HG03159 (cell line): ENCODE measurements around the gene TPSG1.
"Not testable (repeated sequence)": the region's sequence is repeated elsewhere in the genome, so short reads cannot be mapped to it uniquely, and the experiment has no call there.

ENCODE experiments used
- ATAC-seq: cut with Tn5 transposase; IDR thresholded peaks from one replicate; pipeline ENCODE4 v1.9.1; 2021; ENCODE audit warnings: mild to moderate bottlenecking, moderate library complexity; ENCODE audit not compliant: unreplicated experiment

Gene TPSG1

GRCh38 chr16:1257561-1258224 lies 32.6 kb upstream of the TPSG1 start:
- ATAC-seq = no peak

DNA sequence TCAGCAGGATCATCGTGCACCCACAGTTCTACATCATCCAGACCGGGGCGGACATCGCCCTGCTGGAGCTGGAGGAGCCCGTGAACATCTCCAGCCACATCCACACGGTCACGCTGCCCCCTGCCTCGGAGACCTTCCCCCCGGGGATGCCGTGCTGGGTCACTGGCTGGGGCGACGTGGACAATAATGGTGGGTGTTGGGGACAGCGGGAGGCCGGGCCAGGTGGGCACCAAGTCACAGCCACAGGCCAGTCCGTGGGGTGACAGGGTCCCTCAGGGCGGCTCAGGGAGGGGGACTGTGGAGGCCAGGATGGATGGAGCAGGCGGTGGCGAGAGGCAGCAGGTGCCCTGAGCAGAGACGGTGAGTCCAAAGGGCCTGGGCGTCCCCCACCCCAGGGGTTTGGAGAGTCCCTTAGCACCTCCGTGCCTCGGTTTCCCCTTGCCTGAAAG lies 31.8 kb upstream of the TPSG1 start:
- no peak for ATAC-seq

GRCh38 chr16:1256296-1256873 lies 31.3 kb upstream of the TPSG1 start:
- ATAC-seq = not testable (repeated sequence)

GRCh38 chr16:1255276-1256122 lies 30.4 kb upstream of the TPSG1 start, which contains the start of gene TPSD1:
TSS of gene TPSD1 (plus strand) at chr16:1256069. CDS start at chr16:1256281, 212 bp downstream.
- ATAC-seq = not testable (repeated sequence)

GRCh38 chr16:1254821-1255220 lies 29.8 kb upstream of the TPSG1 start:
- not testable (repeated sequence) for ATAC-seq

- not testable (repeated sequence) for ATAC-seq
Observed at GRCh38 chr16:1253701-1254364, 28.8 kb upstream of the TPSG1 start.

DNA sequence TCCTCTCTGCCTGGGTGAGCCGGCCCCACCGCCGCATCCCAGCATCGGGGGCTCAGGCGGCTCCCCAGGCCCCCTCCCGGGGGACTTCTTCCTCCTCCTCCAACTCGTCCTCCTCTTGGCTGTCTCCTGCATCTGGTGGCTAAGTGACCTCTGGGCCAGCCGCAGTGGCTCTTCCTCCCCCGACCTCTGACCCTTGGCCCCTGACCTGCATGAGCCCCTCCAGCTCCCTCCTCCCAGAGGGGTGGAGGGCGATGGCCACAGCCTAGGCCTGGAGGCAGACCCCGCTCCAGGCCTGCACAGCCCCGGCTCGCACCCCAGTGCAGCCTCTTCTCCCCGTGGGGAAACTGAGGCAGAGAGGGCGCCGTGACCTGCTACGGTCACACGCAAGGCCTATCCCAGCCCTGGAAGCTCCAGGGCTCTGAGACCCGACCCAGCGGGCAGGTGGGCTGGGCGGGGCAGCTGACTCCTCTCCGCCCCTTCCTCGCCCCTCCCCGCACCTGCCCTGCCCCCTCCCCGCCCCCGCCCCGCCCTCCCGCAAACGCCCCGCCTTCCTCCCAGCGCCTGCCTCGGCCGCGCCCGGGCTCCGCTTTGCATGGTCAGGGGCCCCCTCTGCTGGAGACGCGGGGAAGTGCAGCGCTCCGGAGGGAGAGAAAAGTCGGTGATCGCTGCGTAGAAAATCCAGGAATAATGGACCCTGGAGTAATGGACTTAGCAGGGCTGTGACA lies 24.1 kb upstream of the TPSG1 start:
- ATAC-seq = not testable (repeated sequence)

DNA sequence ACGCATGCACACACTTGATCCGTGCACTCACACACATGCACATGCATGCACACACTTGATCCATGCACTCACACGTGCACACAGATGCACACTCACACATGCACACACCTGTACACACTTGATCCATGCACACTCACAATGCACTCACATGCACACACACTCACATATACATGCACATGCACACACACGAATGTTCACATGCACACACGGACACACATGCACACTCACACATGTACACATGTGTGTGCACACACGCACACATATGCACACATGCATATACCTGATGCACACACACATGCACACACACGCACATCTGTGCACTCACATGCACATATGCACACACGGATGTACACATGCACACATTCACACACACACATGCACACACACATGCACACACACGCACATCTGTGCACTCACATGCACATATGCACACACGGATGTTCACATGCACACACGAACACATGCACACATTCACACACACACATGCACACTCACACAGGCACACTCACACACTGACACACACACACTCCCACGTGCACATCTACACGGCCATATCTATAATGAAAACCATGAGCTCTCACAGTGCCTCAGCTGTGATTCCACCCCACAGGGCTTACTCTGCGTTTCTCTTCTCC lies 23.0 kb upstream of the TPSG1 start:
- ATAC-seq = not testable (repeated sequence)

DNA sequence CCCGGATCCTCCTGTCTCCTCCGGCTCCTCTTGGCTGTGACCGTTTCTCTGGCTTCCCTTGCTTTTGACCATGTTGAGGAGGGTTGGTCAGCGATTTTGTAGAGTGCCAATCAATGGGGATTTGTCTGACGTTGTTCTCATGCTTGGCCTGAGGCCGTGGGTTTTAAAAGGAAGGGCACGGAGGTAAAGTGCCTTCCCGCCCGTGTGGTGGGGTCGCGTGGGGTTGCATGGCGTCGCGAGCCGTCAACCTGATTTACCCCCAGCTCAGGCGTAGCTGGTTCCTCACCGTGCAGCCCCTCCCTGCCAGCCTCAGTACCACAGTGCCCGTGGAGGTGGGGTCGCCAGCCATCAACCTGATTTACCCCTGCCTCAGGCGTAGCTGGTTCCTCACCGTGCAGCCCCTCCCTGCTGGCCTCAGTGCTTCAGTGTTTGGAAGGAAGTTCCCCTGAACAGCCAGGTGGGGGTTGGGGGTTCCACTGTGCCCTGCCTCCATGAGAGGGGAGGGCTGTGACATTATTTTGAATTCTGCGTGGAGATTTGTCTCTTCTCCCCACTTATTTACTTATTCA lies 20.5 kb upstream of the TPSG1 start:
- no peak for ATAC-seq

DNA sequence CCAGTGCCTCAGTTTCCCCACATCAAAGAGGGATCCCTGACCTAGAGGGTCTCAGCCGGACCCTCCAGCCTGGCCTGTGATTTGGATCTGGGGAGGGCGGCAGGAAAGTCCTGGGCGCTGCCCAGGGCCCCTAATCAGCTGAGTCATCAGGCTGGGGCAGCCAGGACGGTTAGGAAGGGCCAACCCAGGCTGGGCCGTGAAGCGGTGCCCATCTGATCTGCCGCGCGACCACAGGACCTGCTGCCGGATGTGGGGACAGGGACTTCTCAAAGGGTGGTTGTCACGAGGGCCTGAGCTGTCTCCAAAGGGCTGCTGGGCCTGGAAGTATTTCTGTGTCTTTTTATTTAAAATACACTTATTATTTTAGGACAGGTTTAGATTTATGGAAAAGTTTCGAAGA lies 19.8 kb upstream of the TPSG1 start:
- no peak for ATAC-seq

DNA sequence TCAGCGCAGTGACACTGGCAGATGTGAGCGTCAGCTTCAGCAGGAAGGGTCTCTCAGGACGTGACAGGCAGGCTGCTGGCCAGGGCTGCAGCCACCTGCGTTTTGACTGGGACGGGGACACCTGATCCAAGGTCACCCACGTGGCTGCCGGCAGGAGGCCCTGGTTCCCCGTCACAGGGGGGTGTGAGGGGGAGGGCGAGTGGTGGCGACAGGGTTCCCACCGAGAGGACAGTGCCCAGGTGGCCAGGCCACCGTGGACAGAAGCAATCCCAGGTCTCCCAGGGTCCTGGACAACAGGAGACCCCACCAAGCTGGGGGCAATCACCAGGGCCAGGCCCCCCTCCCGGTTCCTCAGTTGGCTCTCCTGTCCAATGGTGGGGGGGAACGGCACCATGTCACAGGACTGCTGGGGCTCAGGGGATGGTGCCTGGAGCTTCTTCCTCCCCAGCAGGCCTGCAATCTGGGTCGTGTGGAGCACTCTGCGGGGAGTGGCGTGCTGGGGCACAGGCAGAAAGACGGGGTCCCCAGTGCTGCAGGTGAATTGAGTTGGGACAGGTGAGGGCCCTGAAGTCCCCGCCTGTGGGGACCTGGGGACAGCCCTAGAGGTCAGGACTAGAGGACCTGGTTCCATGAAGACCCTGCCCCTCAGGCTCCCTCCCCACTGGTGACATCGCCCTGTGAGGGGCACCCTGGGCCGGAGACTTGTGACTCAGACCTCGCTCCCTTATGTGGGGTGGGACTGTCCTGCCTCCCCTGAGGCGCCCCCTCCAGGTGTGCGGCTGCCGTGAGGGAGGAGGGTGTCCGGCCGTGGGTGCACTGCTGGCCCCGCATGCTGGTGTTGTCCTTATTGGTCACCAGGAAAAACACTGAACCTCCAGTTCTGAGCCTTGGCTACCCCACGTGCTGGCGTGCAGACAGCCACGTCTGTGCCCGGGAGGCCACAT lies 19.1 kb upstream of the TPSG1 start:
- not testable (repeated sequence) for ATAC-seq

- ATAC-seq = not testable (repeated sequence)
Observed at GRCh38 chr16:1243363-1243762, 18.3 kb upstream of the TPSG1 start.

DNA sequence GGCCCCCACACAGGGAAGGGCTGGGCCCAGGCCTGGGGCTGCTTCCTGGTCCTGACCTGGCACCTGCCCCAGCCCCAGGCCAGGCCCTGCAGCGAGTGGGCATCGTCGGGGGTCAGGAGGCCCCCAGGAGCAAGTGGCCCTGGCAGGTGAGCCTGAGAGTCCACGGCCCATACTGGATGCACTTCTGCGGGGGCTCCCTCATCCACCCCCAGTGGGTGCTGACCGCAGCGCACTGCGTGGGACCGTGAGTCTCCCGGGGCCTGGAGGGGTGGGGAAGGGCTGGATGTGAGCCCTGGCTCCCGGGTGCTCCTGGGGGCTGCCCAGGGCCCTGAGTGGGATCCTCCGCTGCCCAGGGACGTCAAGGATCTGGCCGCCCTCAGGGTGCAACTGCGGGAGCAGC lies 16.0 kb upstream of the TPSG1 start:
- ATAC-seq = not testable (repeated sequence)

- not testable (repeated sequence) for ATAC-seq
Observed at GRCh38 chr16:1240436-1240835, 15.4 kb upstream of the TPSG1 start, which contains the start of gene TPSAB1. TSS of gene TPSAB1 (plus strand) at chr16:1240705. CDS start at chr16:1240939, 234 bp downstream.

DNA sequence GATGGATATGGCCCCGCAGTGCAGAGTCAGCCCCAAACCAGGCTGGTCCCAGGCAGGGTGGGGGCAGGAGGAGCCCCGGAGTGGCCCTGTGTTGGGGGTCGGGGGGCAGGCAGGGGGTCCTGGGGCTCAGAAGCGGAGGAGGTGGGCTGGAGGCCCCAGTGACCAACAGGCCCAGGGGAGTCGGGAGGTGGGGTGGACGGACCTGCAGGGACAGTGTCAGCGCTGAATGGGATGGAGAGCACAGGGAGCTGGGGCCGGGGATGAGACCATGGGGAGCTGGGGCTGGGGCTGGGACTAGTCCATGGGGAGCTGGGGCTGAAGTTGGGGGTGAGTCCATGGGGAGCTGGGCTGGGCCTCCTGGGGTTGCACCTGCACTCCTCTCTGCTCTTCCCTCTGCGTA lies 14.5 kb upstream of the TPSG1 start:
- ATAC-seq = not testable (repeated sequence)

DNA sequence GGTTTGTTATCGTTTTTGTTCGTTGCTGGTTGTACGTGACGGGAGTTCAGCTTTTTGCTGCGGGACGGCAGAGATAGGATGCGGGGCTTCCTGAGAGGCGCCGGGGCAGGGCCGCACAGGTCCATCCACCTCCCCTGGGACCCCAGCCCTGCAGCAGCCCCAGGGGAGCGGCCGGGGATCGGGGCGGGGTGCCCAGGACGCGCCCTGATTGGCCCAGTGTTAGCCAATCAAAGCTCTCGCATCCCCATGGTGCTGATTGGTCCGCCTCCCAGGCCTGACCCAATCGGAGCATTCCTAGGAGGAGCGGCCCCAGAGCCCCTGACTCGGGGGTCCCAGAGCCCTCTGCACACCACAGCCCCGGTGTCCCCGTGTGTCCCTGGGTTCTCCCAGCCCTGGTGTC lies 13.8 kb upstream of the TPSG1 start:
- ATAC-seq = not testable (repeated sequence)

DNA sequence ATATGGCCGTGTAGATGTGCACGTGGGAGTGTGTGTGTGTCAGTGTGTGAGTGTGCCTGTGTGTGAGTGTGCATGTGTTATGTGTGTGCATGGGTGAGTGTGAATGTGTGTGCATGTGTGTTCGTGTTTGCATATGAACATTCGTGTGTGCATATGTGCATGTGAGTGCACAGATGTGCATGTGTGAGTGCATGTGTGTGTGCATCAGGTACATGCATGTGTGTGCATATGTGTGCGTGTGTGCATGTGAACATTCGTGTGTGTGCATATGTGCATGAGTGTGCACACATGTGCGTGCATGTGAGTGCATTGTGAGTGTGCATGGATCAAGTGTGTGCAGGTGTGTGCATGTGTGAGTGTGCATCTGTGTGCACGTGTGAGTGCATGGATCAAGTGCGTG lies 12.9 kb upstream of the TPSG1 start:
- ATAC-seq = no peak

- not testable (repeated sequence) for ATAC-seq
Observed at GRCh38 chr16:1236659-1237058, 11.6 kb upstream of the TPSG1 start.
